CD4-positive, alpha-beta T cell treated with Interleukin-1 beta for 1 hour (primary cell): ENCODE results near the gene TRAFD1.
A peak's percentile ranks its signal among the peaks of the same experiment; 100 is the strongest.

ENCODE experiments used
- DNase-seq, 2 donors: peaks; one replicate each; pipeline ENCODE4 v3.0.0-alpha.2; 2020 to 2022

Gene TRAFD1

GRCh38 chr12:112179916-112180315, 54.6 kb downstream of the TRAFD1 start:
- no peak for DNase-seq

- no peak for DNase-seq
Measured at GRCh38 chr12:112180422-112180821, 55.1 kb downstream of the TRAFD1 start.

- no peak for DNase-seq
Measured at GRCh38 chr12:112182499-112182898, 57.1 kb downstream of the TRAFD1 start.

- DNase-seq, result no peak
Measured at GRCh38 chr12:112183141-112184021, 58.0 kb downstream of the TRAFD1 start.

- no peak for DNase-seq
Measured at GRCh38 chr12:112184056-112184887, 58.9 kb downstream of the TRAFD1 start.

- no peak for DNase-seq
Measured at GRCh38 chr12:112185093-112185923, 59.9 kb downstream of the TRAFD1 start.

GRCh38 chr12:112188130-112188830, 62.9 kb downstream of the TRAFD1 start:
- DNase-seq, result no peak

- DNase-seq, result no peak
Measured at GRCh38 chr12:112190231-112191025, 65.1 kb downstream of the TRAFD1 start.

GRCh38 chr12:112191201-112191600, 65.8 kb downstream of the TRAFD1 start:
- no peak for DNase-seq

- no peak for DNase-seq
Measured at GRCh38 chr12:112191840-112192321, 66.5 kb downstream of the TRAFD1 start.

GRCh38 chr12:112192475-112192874, 67.1 kb downstream of the TRAFD1 start:
- no peak for DNase-seq

GRCh38 chr12:112194601-112195247, 69.4 kb downstream of the TRAFD1 start:
- no peak for DNase-seq

- DNase-seq, result no peak
Measured at GRCh38 chr12:112196196-112196875, 71.0 kb downstream of the TRAFD1 start.

GRCh38 chr12:112198120-112198733, 72.9 kb downstream of the TRAFD1 start:
- peak; percentile 30 to 46 for DNase-seq

GRCh38 chr12:112199136-112199535, 73.8 kb downstream of the TRAFD1 start:
- DNase-seq, result no peak
